DMS 273 (cell line): ENCODE data around the gene RRP8.

Experiments used
- DNase-seq: peaks from one replicate; lab custom pipeline; 2025; ENCODE audit not compliant: unreplicated experiment; lab: John Stamatoyannopoulos, UW

RRP8 gene

GRCh38 chr11:6546735-6547134 is 56.7 kb downstream of the RRP8 start:
- DNase-seq = no peak

GRCh38 chr11:6545917-6546605 is 57.4 kb downstream of the RRP8 start:
- DNase-seq = no peak
